A673 (cell line): ENCODE results near the gene SCUBE1. TPM values are rescaled to one million over a fixed set of nuclear protein-coding genes. Genes with fewer than 3 reads are reported as not detected.

Experiments used
- BruUV-seq: library from RNA; stranded (reverse); fragments of 400-500 nt; replicated peaks from 2 replicates; lab custom pipeline; 2021; lab: Mats Ljungman, UMichigan
- CTCF ChIA-PET: fragments of 300-600 bp; sonication (Branson Sonifier 250); formaldehyde crosslinking; loops from one replicate; lab custom pipeline; 2022; ENCODE audit warnings: antibody characterized with exemption; lab: Charles Lee
- POLR2A ChIA-PET: fragments of 300-600 bp; sonication (Branson Sonifier 250); formaldehyde crosslinking; loops from one replicate; lab custom pipeline; 2022; ENCODE audit warnings: antibody characterized with exemption; ENCODE audit not compliant: low non-redundant PET; lab: Charles Lee
- DNase-seq: peaks from one replicate; pipeline ENCODE4 v3.0.0-alpha.2; 2015; ENCODE audit warnings: low spot score
- H3K27ac ChIP-seq: fragments of 200-600 bp; sonication (generic); 2 replicates; pipeline ENCODE4 v1.5.1; 2016; ENCODE audit warnings: mixed run types, low read depth, mild to moderate bottlenecking, mixed read lengths, antibody characterized with exemption, low read length; ENCODE audit not compliant: poor library complexity, severe bottlenecking
- H3K27me3 ChIP-seq: fragments of 200-600 bp; sonication (generic); replicated peaks from 2 replicates; pipeline ENCODE4 v1.6.1; 2017; ENCODE audit warnings: mixed run types, low read depth, mild to moderate bottlenecking, mixed read lengths, antibody characterized with exemption, low read length; ENCODE audit not compliant: insufficient read depth, poor library complexity
- H3K36me3 ChIP-seq: fragments of 200-600 bp; sonication (generic); 2 replicates; pipeline ENCODE4 v1.6.1; 2016; ENCODE audit warnings: mixed run types, mild to moderate bottlenecking, mixed read lengths, antibody characterized with exemption, low read length; ENCODE audit not compliant: insufficient read depth, poor library complexity, severe bottlenecking
- H3K4me1 ChIP-seq: fragments of 200-600 bp; sonication (generic); 2 replicates; pipeline ENCODE4 v1.6.1; 2017; ENCODE audit warnings: mixed run types, mild to moderate bottlenecking, mixed read lengths, antibody characterized with exemption, low read length; ENCODE audit not compliant: insufficient read depth, poor library complexity, severe bottlenecking
- H3K4me3 ChIP-seq: fragments of 200-600 bp; sonication (generic); 2 replicates; pipeline ENCODE4 v1.5.1; 2016; ENCODE audit warnings: low read depth, mixed run types, mild to moderate bottlenecking, mixed read lengths, low read length; ENCODE audit not compliant: poor library complexity, severe bottlenecking
- H3K9me3 ChIP-seq: fragments of 200-600 bp; sonication (generic); 2 replicates; pipeline ENCODE4 v1.6.1; 2016; ENCODE audit warnings: mixed run types, low read depth, mild to moderate bottlenecking, mixed read lengths, antibody characterized with exemption, low read length; ENCODE audit not compliant: poor library complexity, severe bottlenecking
- EZH2 ChIP-seq: fragments of 200-600 bp; sonication (generic); IDR thresholded peaks from 2 replicates; pipeline ENCODE4 v1.6.1; 2017; ENCODE audit warnings: borderline replicate concordance, low read depth, mild to moderate bottlenecking, mixed read lengths, antibody characterized with exemption, low read length; ENCODE audit not compliant: poor library complexity, severe bottlenecking
- intact Hi-C: fragments of 100-400 bp; cut with micrococcal nuclease; formaldehyde crosslinking; loops from one replicate; pipeline ENCODE4 v1.10.0; 2022; ENCODE audit not compliant: unreplicated experiment
- total RNA-seq: library from RNA; stranded (reverse); gene quantifications from 2 replicates; pipeline ENCODE4 v1.2.3, GENCODE V29; 2021
- TF ChIP-seq, protein P1 (sequence below): fragments of 300-800, 200-600 bp; sonication (generic); conservative IDR thresholded peaks from 2 replicates; pipeline ENCODE4 v1.5.1; 2017; ENCODE audit warnings: low read depth, mild to moderate bottlenecking, antibody characterized with exemption, low read length, moderate library complexity, mixed read lengths

Gene SCUBE1
- total RNA-seq, 1 experiment from 2014 or later: 0.24 TPM

- no peaks in the 10 kb centered on the region for H3K4me1 ChIP-seq
- POLR2A ChIA-PET: no interaction called here
- H3K4me3 ChIP-seq: no peak overlapping the region
- BruUV-seq: no TSS peak
- intact Hi-C loops: no loop called here
- no peak for DNase-seq
- no peak overlapping the region for H3K27ac ChIP-seq
- TF ChIP-seq, protein P1, sequence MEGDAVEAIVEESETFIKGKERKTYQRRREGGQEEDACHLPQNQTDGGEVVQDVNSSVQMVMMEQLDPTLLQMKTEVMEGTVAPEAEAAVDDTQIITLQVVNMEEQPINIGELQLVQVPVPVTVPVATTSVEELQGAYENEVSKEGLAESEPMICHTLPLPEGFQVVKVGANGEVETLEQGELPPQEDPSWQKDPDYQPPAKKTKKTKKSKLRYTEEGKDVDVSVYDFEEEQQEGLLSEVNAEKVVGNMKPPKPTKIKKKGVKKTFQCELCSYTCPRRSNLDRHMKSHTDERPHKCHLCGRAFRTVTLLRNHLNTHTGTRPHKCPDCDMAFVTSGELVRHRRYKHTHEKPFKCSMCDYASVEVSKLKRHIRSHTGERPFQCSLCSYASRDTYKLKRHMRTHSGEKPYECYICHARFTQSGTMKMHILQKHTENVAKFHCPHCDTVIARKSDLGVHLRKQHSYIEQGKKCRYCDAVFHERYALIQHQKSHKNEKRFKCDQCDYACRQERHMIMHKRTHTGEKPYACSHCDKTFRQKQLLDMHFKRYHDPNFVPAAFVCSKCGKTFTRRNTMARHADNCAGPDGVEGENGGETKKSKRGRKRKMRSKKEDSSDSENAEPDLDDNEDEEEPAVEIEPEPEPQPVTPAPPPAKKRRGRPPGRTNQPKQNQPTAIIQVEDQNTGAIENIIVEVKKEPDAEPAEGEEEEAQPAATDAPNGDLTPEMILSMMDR: no peak
- no peak for TF ChIP-seq EZH2
- no peaks in the 10 kb centered on the region for H3K36me3 ChIP-seq
- H3K9me3 ChIP-seq: no peaks in the 10 kb centered on the region
- CTCF ChIA-PET: interaction anchor here (0.6 kb wide), 1 partner anchor 30 kb away, joined by 5 read pairs; no protein-coding TSS in a partner anchor
- H3K27me3 ChIP-seq: no peaks in the 10 kb centered on the region
Measured at GRCh38 chr22:43217285-43218030, 125.7 kb downstream of the SCUBE1 start.

DNA sequence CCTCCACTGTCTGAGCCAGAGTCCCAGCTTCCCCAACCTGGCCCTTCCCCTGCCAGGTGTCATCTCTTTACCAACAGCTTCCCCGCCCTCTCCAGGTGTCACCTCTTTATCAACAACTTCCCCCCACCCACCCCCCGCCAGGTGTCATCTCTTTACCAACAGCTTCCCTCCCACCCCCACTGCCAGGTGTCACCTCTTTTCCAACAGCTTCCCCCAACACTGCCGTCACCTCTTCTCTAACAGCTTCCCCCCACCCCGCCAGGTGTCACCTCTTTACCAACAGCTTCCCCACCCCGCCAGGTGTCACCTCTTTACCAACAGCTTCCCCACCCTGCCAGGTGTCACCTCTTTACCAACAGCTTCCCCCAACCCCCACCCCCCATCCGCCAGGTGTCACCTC, 126.4 kb downstream of the SCUBE1 start:
- no peak overlapping the region for H3K4me3 ChIP-seq
- no peaks in the 10 kb centered on the region for H3K27me3 ChIP-seq
- H3K27ac ChIP-seq: no peak overlapping the region
- ChIA-PET CTCF (no interaction called here), POLR2A (interaction anchor here (0.7 kb wide), 1 partner anchor 298 kb away, joined by 3 read pairs; no protein-coding TSS in a partner anchor)
- no peak for TF ChIP-seq EZH2
- TF ChIP-seq, protein P1: no peak
- H3K4me1 ChIP-seq: no peaks in the 10 kb centered on the region
- intact Hi-C loops: no loop called here
- no peak for DNase-seq
- no TSS peak for BruUV-seq
- H3K9me3 ChIP-seq: no peaks in the 10 kb centered on the region
- no peaks in the 10 kb centered on the region for H3K36me3 ChIP-seq

GRCh38 chr22:43213962-43214361, 129.2 kb downstream of the SCUBE1 start:
- Histone ChIP-seq H3K4me1 (no peaks in the 10 kb centered on the region), H3K27ac (no peak overlapping the region), H3K9me3 (no peaks in the 10 kb centered on the region), H3K4me3 (no peak overlapping the region), H3K36me3 (no peaks in the 10 kb centered on the region), H3K27me3 (no peaks in the 10 kb centered on the region)
- intact Hi-C loops: no loop called here
- BruUV-seq: no TSS peak
- TF ChIP-seq EZH2: no peak
- TF ChIP-seq, protein P1: no peak
- CTCF ChIA-PET: no interaction called here
- no peak for DNase-seq
- POLR2A ChIA-PET: no interaction called here
